HPDE6-E6E7 (cell line): ENCODE measurements around the gene CACNB4.

Experiments used
- DNase-seq: peaks from one replicate; pipeline ENCODE4 v3.0.0; 2011; ENCODE audit warnings: missing footprints; ENCODE audit errors: extremely low spot score

CACNB4 gene

DNA sequence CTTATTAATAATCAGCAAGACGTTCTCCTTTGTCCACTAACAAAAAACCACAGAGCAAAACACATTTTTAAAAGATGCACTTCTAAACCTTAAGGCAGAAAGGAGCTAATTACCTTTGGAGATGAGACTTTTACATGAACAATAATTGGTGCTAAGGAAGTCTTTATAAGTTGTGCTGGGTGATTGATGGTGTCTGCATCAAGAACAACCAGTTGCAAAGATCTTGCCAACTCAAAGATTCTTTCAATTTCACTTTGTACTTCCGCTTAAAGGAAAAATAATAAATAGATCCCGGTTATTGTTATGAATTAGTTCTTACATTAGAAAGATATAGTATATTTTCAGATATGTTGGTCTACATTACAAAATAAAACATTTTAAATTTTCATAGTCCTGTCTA, 243.7 kb downstream of the CACNB4 start:
- DNase-seq, result no peak

DNA sequence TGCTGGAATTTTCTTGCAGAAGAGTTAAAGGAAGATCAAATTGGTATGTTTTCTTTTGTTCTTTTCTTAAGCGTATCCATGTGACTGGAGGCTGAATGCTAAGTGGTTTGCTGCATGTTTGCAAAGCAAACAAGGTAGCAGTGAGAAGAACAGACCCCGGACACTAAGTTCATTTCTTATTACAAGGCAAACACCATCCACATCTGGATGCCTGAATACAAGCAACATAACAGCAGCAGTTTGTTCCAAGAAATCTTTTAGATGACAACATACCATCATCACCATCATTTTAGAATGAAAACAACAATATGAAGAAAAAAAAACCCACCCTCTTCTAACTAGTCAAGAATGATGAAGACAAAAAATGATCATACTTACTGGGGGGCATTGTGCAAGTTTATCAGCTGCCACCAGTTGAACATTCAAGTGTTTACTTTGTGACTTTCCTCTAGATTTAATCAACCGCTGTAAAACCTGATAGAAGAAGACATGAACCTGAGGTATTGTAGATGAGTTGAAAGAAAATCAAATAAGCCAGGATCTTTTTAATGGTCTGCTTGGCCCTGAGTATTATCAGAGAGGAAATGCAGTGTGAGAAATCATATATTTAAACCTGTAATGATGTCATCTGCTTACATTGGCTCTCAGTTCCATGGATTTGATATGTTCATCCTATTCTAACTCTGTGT, 245.6 kb downstream of the CACNB4 start:
- no peak for DNase-seq

DNA sequence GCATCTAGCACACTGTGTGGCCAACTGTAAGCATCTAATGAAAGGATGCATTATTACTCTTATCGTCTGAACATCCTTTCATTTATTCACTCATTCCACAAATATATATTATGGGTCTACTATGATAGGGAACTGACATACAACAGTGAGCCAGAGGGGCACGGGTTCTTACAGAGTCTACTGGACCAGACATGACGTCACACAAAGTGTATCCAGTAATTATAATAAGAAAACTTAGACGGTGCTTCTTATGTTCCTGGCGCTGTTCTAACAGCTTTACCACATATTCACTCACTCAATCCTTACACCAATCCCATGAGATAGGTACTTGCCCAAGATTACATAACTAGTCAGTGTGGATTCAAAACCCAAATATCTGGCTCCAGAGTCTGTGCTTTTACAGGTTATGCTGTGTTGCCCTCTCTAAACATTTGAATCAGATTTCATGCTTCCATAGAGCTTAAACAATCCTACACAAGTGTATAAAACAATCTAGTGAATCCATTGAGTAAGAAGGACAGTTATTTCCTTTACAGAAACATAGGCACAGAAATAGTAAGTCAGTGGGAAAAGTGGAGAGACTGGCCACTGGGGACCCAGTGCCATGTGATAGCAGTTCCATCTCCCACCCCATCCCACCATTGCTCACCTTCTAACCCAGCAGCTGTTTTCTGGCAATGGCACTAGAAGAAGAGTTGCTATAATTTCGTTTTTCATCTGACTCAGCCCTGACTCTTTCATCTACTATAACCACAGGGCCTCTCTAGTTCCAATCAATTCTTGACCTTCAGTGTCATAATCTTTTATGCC, 246.4 kb downstream of the CACNB4 start:
- DNase-seq, result no peak

DNA sequence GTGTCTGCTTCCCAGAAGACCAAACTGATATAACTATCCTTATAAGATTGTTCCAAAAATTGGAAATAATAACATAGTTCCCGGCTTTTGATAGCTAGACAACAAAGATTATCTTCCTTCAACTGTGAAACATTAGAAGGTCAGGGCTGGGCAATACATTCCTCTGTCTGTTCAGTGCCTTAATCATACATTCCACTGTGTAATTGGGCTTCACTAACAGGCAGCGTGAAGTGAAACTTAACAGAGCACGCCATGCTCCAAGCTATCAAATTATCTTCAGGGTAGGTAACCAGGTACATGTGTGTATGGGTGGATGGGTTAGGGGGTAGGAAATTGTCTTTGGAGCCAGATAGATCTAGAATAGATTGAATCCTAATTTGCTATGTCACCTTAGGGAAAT, 247.1 kb downstream of the CACNB4 start:
- no peak for DNase-seq

DNA sequence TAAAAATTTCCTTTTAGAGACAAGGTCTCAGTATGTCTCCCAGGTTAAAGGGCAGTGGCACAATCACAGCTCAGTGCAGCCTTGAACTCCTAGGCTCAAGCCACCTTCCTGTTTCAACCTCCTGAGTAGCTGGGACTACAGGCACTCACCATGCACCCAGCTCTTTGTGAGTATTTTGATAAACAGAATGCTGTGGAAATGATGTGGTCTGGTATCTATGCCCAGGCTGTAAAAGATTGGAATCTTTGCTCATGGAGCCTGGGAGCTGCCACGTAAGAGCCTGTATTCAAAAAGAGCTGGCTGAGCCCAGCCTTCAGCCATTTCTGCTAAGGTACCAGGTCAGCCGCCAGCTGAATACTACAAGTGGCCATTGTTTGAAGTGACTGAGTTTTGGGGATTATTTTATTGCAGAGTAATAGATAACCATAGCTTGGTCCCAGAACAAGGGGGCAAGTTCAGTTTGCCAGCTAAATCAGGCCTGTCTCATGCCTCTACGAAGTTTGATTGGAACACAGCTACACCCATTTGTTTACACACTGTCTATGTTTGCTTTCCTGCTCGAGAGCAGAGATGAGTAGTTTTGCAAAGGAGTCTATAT, 249.3 kb downstream of the CACNB4 start:
- DNase-seq, result no peak

DNA sequence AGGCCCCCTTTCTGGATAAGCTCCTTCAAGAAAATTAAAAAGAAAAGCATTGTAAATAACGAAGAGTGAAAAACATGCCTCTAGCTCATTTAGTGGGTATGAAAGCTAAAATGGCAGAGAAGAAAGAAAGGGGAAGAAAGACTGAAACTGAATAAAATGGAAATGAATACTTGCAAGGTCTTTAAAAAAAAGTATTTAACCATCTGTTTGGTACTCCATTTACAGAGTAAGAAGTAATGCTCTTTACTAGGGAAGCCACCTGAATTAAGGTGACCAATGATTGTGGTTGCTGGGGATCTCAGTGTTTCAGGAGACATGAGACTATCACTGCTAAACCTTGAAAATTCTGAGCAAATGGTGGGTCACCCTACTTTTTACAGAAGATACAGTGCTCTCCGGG, 253.0 kb downstream of the CACNB4 start:
- DNase-seq, result no peak

DNA sequence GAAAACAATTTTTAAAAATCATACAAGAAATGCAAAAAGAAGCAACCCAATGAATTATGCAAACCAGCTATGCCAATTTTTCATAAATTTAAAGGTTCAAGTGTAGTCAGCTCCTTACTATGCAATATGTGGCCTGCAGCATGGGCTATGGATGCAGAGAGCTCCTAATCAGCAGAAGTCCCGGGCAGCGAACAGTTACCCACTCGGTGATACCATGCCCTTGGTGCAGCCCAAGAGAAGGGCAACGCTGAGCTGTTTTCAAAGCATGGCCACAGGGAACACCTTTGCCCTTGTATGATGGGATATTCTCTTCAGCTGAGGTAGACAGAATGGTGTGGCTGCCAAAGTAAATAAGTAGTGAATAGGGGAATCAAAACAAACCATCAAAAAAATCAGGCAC, 253.4 kb downstream of the CACNB4 start:
- no peak for DNase-seq

DNA sequence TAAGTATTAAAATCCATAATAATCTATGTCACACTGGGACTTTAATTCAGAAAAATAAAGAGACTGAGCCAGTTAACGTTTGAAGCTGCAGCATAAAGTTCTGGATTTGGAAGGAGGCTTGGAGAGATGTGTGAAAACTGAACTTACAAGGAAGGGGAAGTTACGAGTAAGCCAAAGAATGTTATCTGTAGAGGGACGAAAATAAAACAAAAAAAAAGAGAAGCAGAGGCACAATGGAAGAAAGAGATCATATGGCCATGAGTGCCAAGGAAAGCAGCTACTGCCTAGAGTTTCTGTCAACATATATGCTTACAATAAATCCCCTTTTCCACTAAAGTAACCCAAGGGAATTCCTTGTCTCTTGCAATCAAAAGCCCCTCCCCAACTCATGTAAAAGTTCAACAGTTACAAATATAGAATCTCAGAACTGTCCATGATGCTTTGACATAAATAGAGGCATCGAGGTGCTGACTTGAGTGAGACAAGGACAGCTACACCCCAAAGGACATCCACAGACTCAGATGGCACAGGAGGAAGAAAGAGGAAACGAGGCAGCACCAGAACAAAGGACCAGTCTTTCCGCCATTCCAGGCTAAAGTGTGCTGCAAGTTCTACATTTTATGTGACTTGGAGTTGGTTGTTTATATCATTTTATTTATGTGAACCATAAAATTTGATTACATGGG, 254.5 kb downstream of the CACNB4 start:
- DNase-seq, result no peak

DNA sequence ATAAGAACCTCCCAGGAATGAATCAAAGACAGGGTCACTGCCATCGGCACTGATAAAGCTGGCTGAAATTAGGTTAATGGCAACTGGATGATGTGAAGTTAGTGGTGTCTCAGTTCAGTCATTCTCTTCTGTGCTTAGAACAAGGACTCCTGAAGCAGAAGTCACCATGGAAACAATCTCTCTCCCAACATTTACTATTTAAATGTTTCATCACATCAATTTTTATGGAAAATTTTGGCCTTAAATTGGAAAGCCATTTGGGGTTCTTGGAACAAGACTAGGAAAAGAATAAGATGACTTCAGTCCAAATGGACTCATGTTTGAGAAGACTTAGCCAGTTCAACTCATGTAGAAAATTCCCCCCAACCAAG, 255.2 kb downstream of the CACNB4 start:
- DNase-seq, result no peak

DNA sequence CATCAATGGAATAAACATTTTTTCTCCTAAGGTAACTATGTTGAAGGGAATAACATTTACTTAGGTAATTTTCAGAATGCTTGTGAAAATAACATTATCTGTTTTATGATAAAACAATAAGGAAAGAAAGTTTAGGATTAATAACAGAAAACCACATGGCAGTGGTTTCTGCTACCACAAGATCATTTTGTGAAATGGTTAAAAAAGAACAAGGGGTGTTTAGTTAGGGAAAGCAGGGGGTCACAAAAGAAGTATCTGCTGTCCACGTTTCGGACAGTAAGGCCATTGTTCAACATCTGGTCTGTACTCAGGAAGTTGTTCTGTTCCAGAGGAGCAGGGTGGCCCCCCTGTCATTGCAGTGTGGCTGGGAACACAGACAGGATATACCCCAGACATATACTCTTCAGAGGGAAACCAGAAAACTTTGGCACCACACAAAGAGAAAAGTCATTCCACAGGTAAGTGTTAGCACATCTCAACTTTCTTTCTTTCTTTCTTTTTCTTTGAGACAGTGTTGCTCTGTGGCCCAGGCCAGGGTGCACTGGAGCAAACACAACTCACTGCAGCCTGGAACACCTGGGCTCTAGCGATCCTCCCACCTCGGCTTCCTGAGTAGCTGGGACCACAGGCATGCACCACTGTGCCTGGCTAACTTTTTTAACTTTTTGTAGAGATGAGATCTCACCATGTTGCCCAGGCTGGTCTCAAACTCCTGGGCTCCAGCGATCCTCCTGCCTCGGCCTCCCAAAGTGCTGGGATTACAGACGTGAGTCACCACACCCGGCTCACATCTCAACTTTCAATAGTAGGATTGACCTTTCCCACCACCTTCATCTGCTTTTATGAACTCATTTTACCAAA, 255.8 kb downstream of the CACNB4 start:
- no peak for DNase-seq

DNA sequence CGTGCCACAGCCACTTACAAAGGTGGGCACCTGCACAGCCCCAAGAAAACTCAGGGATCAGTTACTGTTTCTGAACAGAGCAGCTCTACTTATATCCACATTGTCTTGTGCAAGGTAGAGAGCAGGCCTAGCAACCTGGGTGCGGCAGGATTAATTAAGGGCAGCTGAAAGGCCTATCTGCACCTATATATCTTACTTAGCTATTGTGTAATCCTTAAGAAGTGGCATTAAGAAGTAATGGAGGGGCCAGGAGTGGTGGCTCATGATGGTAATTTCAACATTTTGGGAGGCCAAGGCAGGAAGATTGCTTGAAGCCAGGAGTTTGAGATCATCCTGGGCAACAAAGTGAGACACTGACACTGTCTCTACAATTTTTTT, 257.8 kb downstream of the CACNB4 start:
- no peak for DNase-seq

DNA sequence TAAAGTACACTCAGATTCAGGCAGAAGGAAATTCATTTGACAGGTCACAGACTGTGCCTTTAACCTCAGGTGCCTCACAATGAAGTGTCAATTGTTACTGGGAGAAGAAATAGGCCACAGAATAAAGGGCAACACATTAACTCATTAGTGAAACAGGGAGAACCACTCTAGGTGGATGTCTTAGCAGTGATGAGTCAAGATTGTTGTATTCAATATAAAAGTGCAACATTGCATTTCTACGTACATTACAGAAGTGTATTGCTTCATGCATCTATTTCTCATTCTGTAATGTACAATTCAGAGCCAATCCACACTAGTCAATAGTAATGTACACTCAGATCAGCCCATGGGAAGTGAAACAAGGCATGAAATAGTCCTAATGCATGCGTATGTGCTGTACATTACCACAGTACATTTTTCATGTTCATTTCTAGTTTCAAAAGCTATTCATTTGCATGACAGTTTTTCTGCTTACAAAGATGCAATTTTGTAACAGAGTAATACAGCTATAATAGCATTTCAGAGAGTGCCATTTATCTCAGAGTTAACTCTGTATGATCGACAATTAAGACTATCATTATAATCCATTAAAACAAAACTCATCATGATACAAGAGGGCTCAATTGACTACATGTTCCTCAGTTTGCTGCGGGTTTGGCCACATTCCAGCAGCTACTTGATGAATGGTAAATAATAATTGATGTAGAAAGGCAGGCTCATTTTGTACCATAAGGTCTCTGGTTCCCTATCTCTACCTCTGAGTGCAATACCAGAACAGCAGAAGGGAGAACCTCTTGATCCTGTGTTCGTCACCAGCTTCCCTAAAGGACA, 258.4 kb downstream of the CACNB4 start:
- peak; percentile 19 for DNase-seq

DNA sequence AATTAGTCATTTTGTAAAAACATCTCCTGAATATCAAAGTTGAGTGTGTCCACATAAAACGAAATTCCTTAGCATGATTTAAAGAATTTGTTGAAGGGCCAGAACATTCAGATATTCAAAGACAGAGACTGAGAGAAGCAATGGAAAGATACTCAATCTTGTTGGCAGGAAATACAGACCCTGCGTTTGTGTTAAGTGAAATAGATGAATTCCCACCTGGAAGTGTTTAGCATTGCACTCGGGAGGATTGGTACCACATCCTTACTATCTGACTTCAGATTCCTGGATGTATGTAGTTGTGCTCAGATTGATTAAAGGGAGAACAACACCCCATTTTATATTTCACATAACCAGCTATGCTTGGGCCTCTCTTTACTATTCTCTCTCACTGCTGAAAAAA, 260.9 kb downstream of the CACNB4 start:
- DNase-seq, result no peak

DNA sequence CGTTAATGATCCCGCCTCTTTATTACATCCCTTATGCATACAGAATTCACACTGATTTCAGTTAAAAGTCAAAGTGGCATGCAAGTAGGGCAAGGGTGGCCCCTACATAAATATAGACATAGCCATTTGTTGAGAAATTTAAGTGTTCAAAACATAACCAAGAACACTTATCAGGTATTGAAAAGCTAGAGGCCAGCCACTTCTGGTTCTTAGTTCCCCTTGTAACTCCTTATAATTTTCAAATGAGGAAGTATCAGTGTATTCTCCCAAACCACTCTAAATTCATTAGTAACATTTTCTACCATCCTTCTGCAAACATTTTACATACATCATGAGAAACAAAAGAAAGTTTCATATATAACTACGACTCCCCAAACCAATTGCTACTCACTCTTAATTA, 264.9 kb downstream of the CACNB4 start:
- DNase-seq, result no peak

DNA sequence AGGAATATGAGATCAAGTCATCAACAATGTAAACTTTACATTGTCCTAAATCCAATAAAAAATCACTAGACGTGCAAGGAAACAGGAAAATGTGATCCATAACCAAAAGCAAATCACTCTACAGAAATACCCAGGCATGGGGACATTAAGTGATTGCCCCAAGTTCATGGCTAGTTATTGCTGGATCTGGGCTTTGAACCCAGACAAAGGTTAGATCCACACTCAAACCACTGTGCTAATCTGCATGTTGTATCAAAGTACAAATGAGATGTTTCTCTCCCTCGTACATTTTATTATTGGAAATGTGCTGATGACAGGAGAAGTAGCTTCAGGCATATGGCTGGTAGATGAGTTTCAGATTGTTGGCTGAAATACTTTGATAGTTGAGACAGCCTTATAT, 267.9 kb downstream of the CACNB4 start:
- DNase-seq, result no peak

DNA sequence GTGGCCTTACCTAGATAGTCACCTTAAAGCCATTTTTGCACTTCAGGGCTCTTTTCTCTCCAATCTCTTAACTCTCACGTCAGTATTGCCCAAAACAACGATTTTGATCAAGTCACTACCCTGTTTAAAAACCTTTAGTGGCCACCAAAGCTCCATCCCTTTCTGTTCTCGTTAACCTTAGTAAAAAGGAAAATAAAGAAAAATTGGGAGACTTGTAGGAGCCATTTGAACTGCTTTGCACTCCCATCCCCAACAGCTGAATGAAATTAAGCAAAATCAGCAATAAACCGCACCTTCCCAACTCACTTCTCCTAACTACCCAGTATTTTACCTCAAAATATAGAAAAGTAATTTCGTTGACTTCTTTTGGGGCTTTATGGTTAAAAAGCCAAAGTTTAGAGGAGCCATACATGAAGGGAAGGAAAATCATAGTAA, 269.9 kb downstream of the CACNB4 start:
- DNase-seq, result no peak

DNA sequence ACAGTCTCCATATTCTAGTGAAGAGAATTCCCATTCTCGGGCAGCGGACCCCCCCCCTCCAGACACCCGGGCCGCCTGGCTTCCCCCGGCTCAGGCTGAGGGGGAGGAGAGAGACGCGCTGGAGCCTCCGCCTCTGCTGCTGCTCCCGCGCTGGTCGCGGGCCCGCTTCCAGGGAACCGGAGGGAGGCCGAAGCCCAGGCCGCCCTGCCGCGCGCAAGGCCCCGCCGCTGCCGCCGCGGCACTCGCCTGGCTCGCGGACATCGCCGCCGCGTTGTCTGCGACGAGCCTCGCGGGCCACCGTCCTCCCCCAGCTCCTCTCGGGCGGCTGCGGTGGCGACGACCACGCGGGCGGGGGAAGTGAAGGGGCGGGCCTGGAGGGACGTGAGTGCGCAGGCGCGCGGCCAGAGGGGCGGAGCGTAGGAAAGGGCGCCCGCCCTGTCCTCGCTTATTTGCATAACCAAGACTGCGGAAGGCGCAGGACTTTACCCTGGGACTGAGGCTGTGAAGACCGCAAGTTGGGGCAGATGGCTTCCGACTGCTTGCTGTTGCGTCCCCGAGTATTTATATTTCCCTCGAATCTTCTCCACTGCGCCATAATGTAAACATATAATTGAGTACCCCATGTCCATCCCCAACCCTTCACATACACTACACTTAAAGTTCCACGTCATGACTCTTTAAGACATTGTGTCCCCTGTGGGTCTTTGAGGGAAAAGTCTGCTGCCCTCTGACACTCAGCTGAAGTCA, 270.5 kb downstream of the CACNB4 start, which contains the start of gene ARL5A:
Gene ARL5A (minus strand): TSS at position 279 of the 747 bp plus-strand sequence. CDS start 245 bp downstream, at position 34.
- peak; percentile 82 for DNase-seq

DNA sequence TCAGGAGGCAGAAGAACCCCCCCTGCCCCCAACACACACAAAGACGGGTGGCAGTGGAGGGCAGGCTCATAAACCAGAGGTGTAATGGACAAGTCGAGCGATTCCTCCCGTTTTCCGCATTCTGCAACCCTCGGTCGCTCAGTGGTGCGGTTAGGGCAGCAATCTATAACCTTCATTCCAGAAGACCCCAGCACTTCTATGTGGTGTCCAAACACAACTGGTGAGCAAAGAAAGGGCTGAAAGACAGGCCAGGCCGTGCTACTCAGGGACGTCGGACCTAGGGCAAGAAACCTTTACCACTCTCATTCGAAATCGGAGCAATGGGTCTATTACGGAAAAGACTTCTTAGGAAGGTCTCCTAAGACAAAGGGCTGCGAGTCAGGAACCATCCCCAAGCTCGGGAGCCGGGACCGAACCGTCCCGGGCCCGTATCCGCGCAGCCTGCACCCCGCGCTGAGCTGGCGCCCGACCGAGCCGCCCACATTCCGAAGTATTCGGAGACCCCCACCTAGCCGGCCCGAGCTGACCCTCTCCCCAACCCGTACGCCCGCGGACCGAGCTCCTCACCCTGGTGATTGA, 271.2 kb downstream of the CACNB4 start:
- DNase-seq, result no peak

DNA sequence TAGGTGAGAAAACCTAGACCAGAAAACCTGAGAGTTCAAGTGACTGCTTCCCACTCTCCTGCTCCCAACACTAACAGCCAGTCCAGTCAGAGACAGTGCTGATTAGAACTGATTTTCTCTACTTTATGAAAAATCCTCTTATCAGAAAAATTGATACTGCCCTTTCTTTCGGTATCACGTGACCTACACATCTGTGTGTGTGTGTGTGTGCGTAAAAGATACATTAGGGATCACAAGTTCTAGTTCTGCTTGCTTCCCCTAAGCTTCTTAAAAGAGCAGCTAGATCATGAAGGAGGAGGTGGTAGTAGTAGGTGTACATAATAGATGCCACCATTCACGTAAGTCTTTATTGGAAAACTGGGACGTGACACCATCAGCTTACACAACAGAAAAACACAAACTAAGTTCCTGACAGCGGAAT, 272.1 kb downstream of the CACNB4 start:
- no peak for DNase-seq
